ENCODE measurements around the gene RNASE11. TPM values are rescaled to one million over a fixed set of nuclear protein-coding genes. Genes with fewer than 3 reads are reported as not detected.

The RNASE11 gene
- total RNA-seq, 1 experiment from 2014 or later = not detected

- H3K4me3 ChIP-seq (ENCODE audit: low read depth, low read length, poor library complexity, severe bottlenecking) = no peak overlapping the region
- intact Hi-C loops (cut with micrococcal nuclease; ENCODE audit: unreplicated experiment) = no loop called here
- H3K9me3 ChIP-seq (ENCODE audit: low read depth, low read length, poor library complexity, severe bottlenecking) = no peaks in the 10 kb centered on the region
- no peak for DNase-seq (ENCODE audit: low spot score)
- ChIA-PET POLR2A (ENCODE audit: low non-redundant PET) (no interaction called here), CTCF (no interaction called here)
- BruUV-seq (replicated peaks) = no TSS peak
- no peak overlapping the region for H3K27ac ChIP-seq (ENCODE audit: low read depth, low read length, poor library complexity, severe bottlenecking)
- no peaks in the 10 kb centered on the region for H3K36me3 ChIP-seq (ENCODE audit: insufficient read depth, low read length, poor library complexity, severe bottlenecking)
- H3K4me1 ChIP-seq (ENCODE audit: insufficient read depth, low read length, poor library complexity, severe bottlenecking) = peaks cover 4% of the 10 kb centered on the region
- no peaks in the 10 kb centered on the region for H3K27me3 ChIP-seq (replicated peaks; ENCODE audit: insufficient read depth, low read depth, low read length, poor library complexity)
- TF ChIP-seq CTCF (conservative IDR thresholded peaks at IDR 0.05; ENCODE audit: low read depth, low read length) (no peak), EZH2 (IDR thresholded peaks at IDR 0.05; ENCODE audit: borderline replicate concordance, low read depth, low read length, poor library complexity, severe bottlenecking) (no peak)
Measured at GRCh38 chr14:20617138-20618003, 29.6 kb upstream of the RNASE11 start.

GRCh38 chr14:20615996-20616395 lies 28.2 kb upstream of the RNASE11 start:
- no peak overlapping the region for H3K4me3 ChIP-seq (ENCODE audit: low read depth, low read length, poor library complexity, severe bottlenecking)
- H3K9me3 ChIP-seq (ENCODE audit: low read depth, low read length, poor library complexity, severe bottlenecking) = no peaks in the 10 kb centered on the region
- no peaks in the 10 kb centered on the region for H3K36me3 ChIP-seq (ENCODE audit: insufficient read depth, low read length, poor library complexity, severe bottlenecking)
- H3K27me3 ChIP-seq (replicated peaks; ENCODE audit: insufficient read depth, low read depth, low read length, poor library complexity) = no peaks in the 10 kb centered on the region
- peaks cover 4% of the 10 kb centered on the region for H3K4me1 ChIP-seq (ENCODE audit: insufficient read depth, low read length, poor library complexity, severe bottlenecking)
- ChIA-PET CTCF (no interaction called here), POLR2A (ENCODE audit: low non-redundant PET) (no interaction called here)
- no peak for DNase-seq (ENCODE audit: low spot score)
- no peak overlapping the region for H3K27ac ChIP-seq (ENCODE audit: low read depth, low read length, poor library complexity, severe bottlenecking)
- no TSS peak for BruUV-seq (replicated peaks)
- no peak for TF ChIP-seq CTCF (conservative IDR thresholded peaks at IDR 0.05; ENCODE audit: low read depth, low read length)
- intact Hi-C loops (cut with micrococcal nuclease; ENCODE audit: unreplicated experiment) = no loop called here

GRCh38 chr14:20614038-20614840 lies 26.4 kb upstream of the RNASE11 start:
- TF ChIP-seq CTCF (conservative IDR thresholded peaks at IDR 0.05; ENCODE audit: low read depth, low read length) = no peak
- TF ChIP-seq EZH2 (IDR thresholded peaks at IDR 0.05; ENCODE audit: borderline replicate concordance, low read depth, low read length, poor library complexity, severe bottlenecking) = no peak
- no peaks in the 10 kb centered on the region for H3K36me3 ChIP-seq (ENCODE audit: insufficient read depth, low read length, poor library complexity, severe bottlenecking)
- H3K27me3 ChIP-seq (replicated peaks; ENCODE audit: insufficient read depth, low read depth, low read length, poor library complexity) = no peaks in the 10 kb centered on the region
- POLR2A ChIA-PET (ENCODE audit: low non-redundant PET) = no interaction called here
- no TSS peak for BruUV-seq (replicated peaks)
- DNase-seq (ENCODE audit: low spot score) = no peak
- peaks cover 10% of the 10 kb centered on the region for H3K4me1 ChIP-seq (ENCODE audit: insufficient read depth, low read length, poor library complexity, severe bottlenecking)
- no peaks in the 10 kb centered on the region for H3K9me3 ChIP-seq (ENCODE audit: low read depth, low read length, poor library complexity, severe bottlenecking)
- H3K27ac ChIP-seq (ENCODE audit: low read depth, low read length, poor library complexity, severe bottlenecking) = peak overlapping the region; percentile 45
- H3K4me3 ChIP-seq (ENCODE audit: low read depth, low read length, poor library complexity, severe bottlenecking) = peak overlapping the region; percentile 52
- CTCF ChIA-PET = interaction anchor here (0.6 to 1.3 kb wide), 2 partner anchors 69 to 220 kb away, joined by 3 to 5 read pairs; partner anchors contain the start of gene RNASE4
- intact Hi-C loops (cut with micrococcal nuclease; ENCODE audit: unreplicated experiment) = loop anchor here (5.0 kb wide), 1 partner anchor 157 kb away; the partner anchor contains the start of gene APEX1

All from A673 (cell line).